ENCODE measurements around the gene SNCB. TPM values are rescaled to one million over a fixed set of nuclear protein-coding genes. Genes with fewer than 3 reads are reported as not detected.

SNCB gene
- total RNA-seq, 1 experiment from 2014 or later: not detected

- Histone ChIP-seq H3K9me2 (ENCODE audit: insufficient read depth) (no peaks in the 10 kb centered on the region), H3K79me2 (ENCODE audit: insufficient read depth, low read length) (peaks cover 25% of the 10 kb centered on the region), H4K20me1 (ENCODE audit: insufficient read depth) (no peaks in the 10 kb centered on the region), H3K4me1 (ENCODE audit: control insufficient read depth in 1 of 2, insufficient read depth in 2 of 2, low read length in 2 of 2) (peaks cover 7 to 10% of the 10 kb centered on the region in 2 experiments; a peak in 3 of 4 replicates), H3K27ac (ENCODE audit: low read depth, low read length) (no peak overlapping the region), H3K4me3 (replicated peaks in 1 of 2; ENCODE audit: low read depth in 1 of 2, low read length in 2 of 2) (no peak overlapping the region), H2AFZ (ENCODE audit: low read depth, low read length, poor library complexity, severe bottlenecking) (no peak overlapping the region), H3K9me3 (ENCODE audit: control insufficient read depth in 1 of 2, insufficient read depth in 1 of 2, low read depth in 1 of 2, low read length in 2 of 2) (no peaks in the 10 kb centered on the region), H3K4me2 (ENCODE audit: low read length) (no peak overlapping the region), H3K36me3 (ENCODE audit: control insufficient read depth in 1 of 2, insufficient read depth in 2 of 2, low read length in 2 of 2) (peaks cover 5 to 7% of the 10 kb centered on the region in 2 experiments; a peak in 3 of 4 replicates), H3K27me3 (ENCODE audit: insufficient read depth, low read length) (no peaks in the 10 kb centered on the region), H3K9ac (ENCODE audit: low read length) (no peak overlapping the region)
- BruUV-seq (replicated peaks): no TSS peak
- RAD21 ChIA-PET (ENCODE audit: low non-redundant PET in 1 of 2, low total read pairs in 2 of 2, uncharacterized antibody in 2 of 2, unreplicated experiment in 2 of 2): no interaction called here
- CTCF ChIA-PET: no interaction called here
- POLR2A ChIA-PET: no interaction called here
- DNase-seq (ENCODE audit: low read depth, low spot score) (no peak), ATAC-seq (no peak)
- TF ChIP-seq FOSL1 (IDR thresholded peaks at IDR 0.05; ENCODE audit: low read depth): no peak
- TF ChIP-seq EZH2 (IDR thresholded peaks at IDR 0.05): no peak
- no peak for TF ChIP-seq POLR2AphosphoS5 (IDR thresholded peaks at IDR 0.05; ENCODE audit: low read depth, low read length)
- no peak for TF ChIP-seq ZNF274 (IDR thresholded peaks at IDR 0.05; ENCODE audit: low read depth, low read length)
- TF ChIP-seq EZH2phosphoT487 (IDR thresholded peaks at IDR 0.05; ENCODE audit: borderline replicate concordance): no peak
- no peak for TF ChIP-seq ELF1 (IDR thresholded peaks at IDR 0.05; ENCODE audit: borderline replicate concordance, low read depth)
- TF ChIP-seq CEBPB (IDR thresholded peaks at IDR 0.05; ENCODE audit: low read depth): no peak
- no peak for TF ChIP-seq ZFX (IDR thresholded peaks at IDR 0.05)
- no peak for TF ChIP-seq CTCF (IDR thresholded peaks at IDR 0.05 in 2 of 3, conservative IDR thresholded peaks at IDR 0.05 in 1 of 3; ENCODE audit: borderline replicate concordance in 1 of 3, insufficient read depth in 1 of 3, low read depth in 2 of 3, low read length in 2 of 3)
- TF ChIP-seq ZBTB33 (IDR thresholded peaks at IDR 0.05; ENCODE audit: extremely low read depth, insufficient replicate concordance, low read length): no peak
- no peak for TF ChIP-seq YY1 (IDR thresholded peaks at IDR 0.05; ENCODE audit: extremely low read depth, insufficient replicate concordance, low read depth, low read length)
- no peak for TF ChIP-seq SRF (IDR thresholded peaks at IDR 0.05; ENCODE audit: low read depth)
- no peak for TF ChIP-seq REST (IDR thresholded peaks at IDR 0.05; ENCODE audit: low read depth)
- no peak for TF ChIP-seq EGR1 (IDR thresholded peaks at IDR 0.05; ENCODE audit: low read depth)
- no peak for TF ChIP-seq CBX3 (IDR thresholded peaks at IDR 0.05; ENCODE audit: low read depth)
- TF ChIP-seq POLR2A (IDR thresholded peaks at IDR 0.05; ENCODE audit: borderline replicate concordance, extremely low read depth, insufficient read depth, insufficient read length): no peak
- no peak for TF ChIP-seq SP1 (IDR thresholded peaks at IDR 0.05; ENCODE audit: low read depth)
- no peak for TF ChIP-seq ATF3 (IDR thresholded peaks at IDR 0.05)
- no peak for TF ChIP-seq MAX (IDR thresholded peaks at IDR 0.05)
- no peak for TF ChIP-seq RAD21 (IDR thresholded peaks at IDR 0.05; ENCODE audit: low read depth)
- intact Hi-C loops (cut with micrococcal nuclease): no loop called here
Measured at GRCh38 chr5:176601901-176602482, 28.3 kb downstream of the SNCB start.

All from HCT116 (cell line).